ENCODE data around the gene POLR2H. TPM values are rescaled to one million over a fixed set of nuclear protein-coding genes. Genes with fewer than 3 reads are reported as not detected.

POLR2H gene
- total and polyA plus RNA-seq, 2 of the 4 experiments (the other 2 are of a cell fraction), result 47.7 to 130 TPM

DNA sequence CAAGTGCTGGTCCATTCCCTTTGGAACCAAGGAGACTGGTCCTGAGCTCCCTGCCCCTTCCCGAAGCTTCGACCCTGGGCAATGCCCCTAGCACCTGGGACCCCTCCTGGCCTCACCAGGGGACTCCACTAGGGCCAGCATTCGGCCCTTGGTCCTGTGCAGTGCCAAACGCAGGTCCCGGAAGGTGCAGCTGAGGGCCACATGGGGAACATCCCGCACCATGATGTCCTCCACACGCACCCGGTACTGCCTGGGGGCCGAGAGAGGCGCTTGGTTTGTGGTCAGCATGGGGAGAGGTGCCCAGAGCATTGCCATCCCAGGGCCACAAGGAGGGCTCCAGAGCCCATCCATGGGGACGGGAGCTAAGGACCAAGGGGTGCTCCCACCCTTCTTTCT is 8.0 kb upstream of the POLR2H start:
- H3K4me2 ChIP-seq (ENCODE audit: low read depth, low read length), result no peak overlapping the region
- no peak overlapping the region for H2BK120ac ChIP-seq (ENCODE audit: low read depth, low read length)
- no peak overlapping the region for H3K27ac ChIP-seq (ENCODE audit: insufficient read depth, low read length)
- ChIA-PET POLR2A (ENCODE audit: unreplicated experiment) (no interaction called here), CTCF (interaction anchor here (0.6 kb wide), 2 partner anchors 13 to 96 kb away, joined by 3 to 4 read pairs; no protein-coding TSS in a partner anchor)
- no peak overlapping the region for H3K4me3 ChIP-seq (ENCODE audit: insufficient read depth, low read depth, low read length)
- H3K9ac ChIP-seq (ENCODE audit: low read depth, low read length), result no peak overlapping the region
- no peak overlapping the region for H2AK9ac ChIP-seq (replicated peaks; ENCODE audit: low read depth, low read length, poor library complexity)
- no peak overlapping the region for H4K91ac ChIP-seq (ENCODE audit: insufficient read depth, low read depth, low read length)
- H2AK5ac ChIP-seq (ENCODE audit: low read depth, low read length), result no peak overlapping the region
- intact Hi-C loops (cut with micrococcal nuclease), result no loop called here
- no peak overlapping the region for H3K18ac ChIP-seq (ENCODE audit: low read depth, low read length)
- H2BK20ac ChIP-seq (ENCODE audit: low read depth, low read length), result no peak overlapping the region
- no peak overlapping the region for H3K23ac ChIP-seq (ENCODE audit: low read depth, low read length)
- H4K8ac ChIP-seq (ENCODE audit: low read depth in 2 of 2, low read length in 2 of 2), result no peak overlapping the region
- H2AFZ ChIP-seq (replicated peaks; ENCODE audit: low read length, poor library complexity), result no peak overlapping the region
- H2BK15ac ChIP-seq (ENCODE audit: low read depth, low read length), result no peak overlapping the region
- H3K4ac ChIP-seq (ENCODE audit: low read depth, low read length), result no peak overlapping the region
- no TSS peak for BruUV-seq (replicated peaks)
- peaks cover 22% of the 10 kb centered on the region for H3K36me3 ChIP-seq (ENCODE audit: control insufficient read depth, insufficient read depth, low read length)
- no peak overlapping the region for H3K56ac ChIP-seq (ENCODE audit: extremely low read depth, insufficient read depth, low read length)
- DNase-seq, result no peak
- no peaks in the 10 kb centered on the region for H3K79me1 ChIP-seq (ENCODE audit: low read depth in 1 of 2, low read length in 2 of 2)
- dilution Hi-C loops (cut with HindIII; ENCODE audit: low sequenced_read_pairs, unreplicated experiment), result loop anchor here (25.0 kb wide), 1 partner anchor 184 kb away; no protein-coding TSS in a partner anchor
- H3K9me3 ChIP-seq (ENCODE audit: control insufficient read depth, insufficient read depth, low read length), result no peaks in the 10 kb centered on the region
- peaks cover 9% of the 10 kb centered on the region; the same call in 1 of the 2 replicates for H3K9me1 ChIP-seq (ENCODE audit: insufficient read depth, low read length)
- ATAC-seq (ENCODE audit: low read depth), result no peak
- H3K4me1 ChIP-seq (ENCODE audit: control insufficient read depth, insufficient read depth, low read length), result no peaks in the 10 kb centered on the region
- H2BK5ac ChIP-seq (ENCODE audit: low read depth, low read length, poor library complexity, severe bottlenecking), result no peak overlapping the region
- H4K5ac ChIP-seq (ENCODE audit: low read depth, low read length), result no peak overlapping the region
- no peaks in the 10 kb centered on the region for H3K27me3 ChIP-seq (ENCODE audit: control insufficient read depth, insufficient read depth, low read length)
- in situ Hi-C loops (cut with MboI; ENCODE audit: low sequenced_read_pairs), result no loop called here
- no peaks in the 10 kb centered on the region; the same call in 1 of the 2 replicates for H4K20me1 ChIP-seq (ENCODE audit: insufficient read depth, low read length)
- no peak overlapping the region for H3K14ac ChIP-seq (replicated peaks; ENCODE audit: low read depth, low read length)
- no peak for TF ChIP-seq BHLHE40 (IDR thresholded peaks at IDR 0.05; ENCODE audit: low read depth, low read length)
- no peak for TF ChIP-seq CHD1 (IDR thresholded peaks at IDR 0.05; ENCODE audit: low read depth, low read length)
- TF ChIP-seq, protein P1, sequence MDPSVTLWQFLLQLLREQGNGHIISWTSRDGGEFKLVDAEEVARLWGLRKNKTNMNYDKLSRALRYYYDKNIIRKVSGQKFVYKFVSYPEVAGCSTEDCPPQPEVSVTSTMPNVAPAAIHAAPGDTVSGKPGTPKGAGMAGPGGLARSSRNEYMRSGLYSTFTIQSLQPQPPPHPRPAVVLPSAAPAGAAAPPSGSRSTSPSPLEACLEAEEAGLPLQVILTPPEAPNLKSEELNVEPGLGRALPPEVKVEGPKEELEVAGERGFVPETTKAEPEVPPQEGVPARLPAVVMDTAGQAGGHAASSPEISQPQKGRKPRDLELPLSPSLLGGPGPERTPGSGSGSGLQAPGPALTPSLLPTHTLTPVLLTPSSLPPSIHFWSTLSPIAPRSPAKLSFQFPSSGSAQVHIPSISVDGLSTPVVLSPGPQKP (IDR thresholded peaks at IDR 0.05; ENCODE audit: borderline replicate concordance, low read depth, low read length), result no peak
- no peak for TF ChIP-seq RAD21 (IDR thresholded peaks at IDR 0.05; ENCODE audit: low read length)
- TF ChIP-seq, protein P2, sequence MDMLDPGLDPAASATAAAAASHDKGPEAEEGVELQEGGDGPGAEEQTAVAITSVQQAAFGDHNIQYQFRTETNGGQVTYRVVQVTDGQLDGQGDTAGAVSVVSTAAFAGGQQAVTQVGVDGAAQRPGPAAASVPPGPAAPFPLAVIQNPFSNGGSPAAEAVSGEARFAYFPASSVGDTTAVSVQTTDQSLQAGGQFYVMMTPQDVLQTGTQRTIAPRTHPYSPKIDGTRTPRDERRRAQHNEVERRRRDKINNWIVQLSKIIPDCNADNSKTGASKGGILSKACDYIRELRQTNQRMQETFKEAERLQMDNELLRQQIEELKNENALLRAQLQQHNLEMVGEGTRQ (IDR thresholded peaks at IDR 0.05; ENCODE audit: low read depth, low read length), result no peak
- TF ChIP-seq MXI1 (IDR thresholded peaks at IDR 0.05; ENCODE audit: borderline replicate concordance, low read depth, low read length), result no peak
- no peak for TF ChIP-seq CTCF (conservative IDR thresholded peaks at IDR 0.05; ENCODE audit: low read depth, low read length)
- no peak for TF ChIP-seq RCOR1 (IDR thresholded peaks at IDR 0.05; ENCODE audit: insufficient replicate concordance, low read length)
- no peak for TF ChIP-seq CEBPB (IDR thresholded peaks at IDR 0.05; ENCODE audit: low read depth, low read length)
- TF ChIP-seq NFE2L2 (IDR thresholded peaks at IDR 0.05; ENCODE audit: low read depth, low read length), result no peak
- 100% methylated on average over 8 of the region's 11 CpGs; no CpG with 5 or more reads in 1 of the 2 experiments for WGBS, 2 experiments (ENCODE audit: extremely low coverage in 2 of 2, insufficient read length in 1 of 2)

All from IMR-90 (cell line).